Measurements from ENCODE around the gene ADRA2A.

The ADRA2A gene

DNA sequence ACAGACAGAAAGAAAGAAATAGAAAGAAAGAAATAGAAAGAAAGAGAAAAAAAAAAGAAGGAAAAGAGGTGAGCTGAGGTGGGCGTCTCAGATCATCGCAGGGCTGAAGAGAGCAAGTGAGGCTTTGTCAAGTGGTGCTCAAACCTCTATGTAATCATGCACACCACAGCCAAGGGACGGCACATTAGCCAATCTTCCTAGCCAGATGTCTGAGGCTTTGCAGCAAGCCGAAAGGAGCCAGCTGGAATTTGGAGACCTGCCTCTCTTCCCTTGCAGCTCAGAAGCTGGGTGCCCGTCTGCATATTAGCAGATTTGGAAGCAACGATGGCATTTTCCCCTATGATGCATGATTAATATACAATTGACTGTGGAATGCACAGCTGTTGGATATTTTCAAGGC lies 52.5 kb downstream of the ADRA2A start:
- H3K4me3 ChIP-seq (replicated peaks in 1 of 2; ENCODE audit: low read depth in 2 of 2, low read length in 2 of 2) = no peak overlapping the region
- TF ChIP-seq, protein P1, sequence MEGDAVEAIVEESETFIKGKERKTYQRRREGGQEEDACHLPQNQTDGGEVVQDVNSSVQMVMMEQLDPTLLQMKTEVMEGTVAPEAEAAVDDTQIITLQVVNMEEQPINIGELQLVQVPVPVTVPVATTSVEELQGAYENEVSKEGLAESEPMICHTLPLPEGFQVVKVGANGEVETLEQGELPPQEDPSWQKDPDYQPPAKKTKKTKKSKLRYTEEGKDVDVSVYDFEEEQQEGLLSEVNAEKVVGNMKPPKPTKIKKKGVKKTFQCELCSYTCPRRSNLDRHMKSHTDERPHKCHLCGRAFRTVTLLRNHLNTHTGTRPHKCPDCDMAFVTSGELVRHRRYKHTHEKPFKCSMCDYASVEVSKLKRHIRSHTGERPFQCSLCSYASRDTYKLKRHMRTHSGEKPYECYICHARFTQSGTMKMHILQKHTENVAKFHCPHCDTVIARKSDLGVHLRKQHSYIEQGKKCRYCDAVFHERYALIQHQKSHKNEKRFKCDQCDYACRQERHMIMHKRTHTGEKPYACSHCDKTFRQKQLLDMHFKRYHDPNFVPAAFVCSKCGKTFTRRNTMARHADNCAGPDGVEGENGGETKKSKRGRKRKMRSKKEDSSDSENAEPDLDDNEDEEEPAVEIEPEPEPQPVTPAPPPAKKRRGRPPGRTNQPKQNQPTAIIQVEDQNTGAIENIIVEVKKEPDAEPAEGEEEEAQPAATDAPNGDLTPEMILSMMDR (IDR thresholded peaks at IDR 0.05; ENCODE audit: low read depth, low read length) = no peak
- DNase-seq (ENCODE audit: low read depth in 2 of 2) = no peak

DNA sequence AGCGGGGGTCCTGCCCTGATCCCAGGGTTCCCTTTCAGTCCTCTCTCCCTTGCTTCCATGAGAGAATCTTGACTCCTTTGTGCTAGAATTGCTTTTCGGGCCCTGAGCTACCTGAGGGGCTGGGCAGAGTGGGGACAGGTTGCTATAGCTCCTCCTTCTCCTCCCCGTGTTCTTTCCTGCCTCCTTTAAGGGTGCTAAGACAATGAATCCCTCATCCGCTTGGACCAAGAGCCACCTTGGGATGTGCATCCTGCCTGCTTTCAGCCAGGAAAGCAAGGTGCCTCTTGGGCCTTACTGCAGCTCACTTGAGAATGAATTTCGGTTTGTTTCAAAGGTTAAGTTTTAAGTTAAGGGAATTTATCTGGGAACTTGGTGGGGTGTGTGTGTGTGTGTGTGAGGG lies 53.6 kb downstream of the ADRA2A start:
- no peak overlapping the region for H3K4me3 ChIP-seq (replicated peaks in 1 of 2; ENCODE audit: low read depth in 2 of 2, low read length in 2 of 2)
- DNase-seq (ENCODE audit: low read depth in 2 of 2) = no peak
- TF ChIP-seq, protein P1 (IDR thresholded peaks at IDR 0.05; ENCODE audit: low read depth, low read length) = no peak

Measured in cardiac fibroblast (primary cell).